ENCODE measurements around the gene FXYD6.

DNA sequence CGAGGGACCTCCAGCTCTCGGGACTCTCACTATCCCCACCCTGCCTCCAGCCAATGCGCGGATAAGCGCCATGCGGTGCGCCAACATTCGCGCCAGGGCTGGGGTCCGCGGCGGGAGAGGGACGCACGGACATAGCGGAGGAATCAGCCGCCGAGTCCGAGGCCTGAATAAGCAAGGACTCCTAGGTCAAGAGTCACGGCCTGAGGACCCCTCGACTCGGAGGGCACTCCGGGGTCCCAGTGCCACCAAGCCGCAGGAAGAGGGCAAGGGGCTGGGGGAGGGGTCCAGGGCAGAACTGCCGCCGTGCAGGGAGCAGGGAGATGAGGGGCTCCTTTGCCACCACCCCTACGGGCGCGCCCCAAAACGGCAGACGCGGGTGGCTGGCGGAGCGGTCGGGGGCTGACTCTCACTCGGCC is 80.0 kb downstream of the FXYD6 start:
- TF ChIP-seq CTCF (IDR thresholded peaks at IDR 0.05) (no peak), POLR2A (IDR thresholded peaks at IDR 0.05) (no peak)

All from Peyer's patch (tissue), 4 donors.